Activated naive CD8-positive, alpha-beta T cell (primary cell): ENCODE data around the gene GDI1.

Experiments used
- H3K27ac Mint-ChIP-seq: one replicate; pipeline ENCODE4 v1.8.0; 2021; ENCODE audit warnings: mixed read lengths
- H3K27me3 Mint-ChIP-seq: one replicate; pipeline ENCODE4 v1.8.0; 2021; ENCODE audit warnings: mixed read lengths
- H3K36me3 Mint-ChIP-seq: one replicate; pipeline ENCODE4 v1.8.0; 2021; ENCODE audit warnings: mixed read lengths
- H3K4me1 Mint-ChIP-seq: one replicate; pipeline ENCODE4 v1.8.0; 2021; ENCODE audit warnings: low read depth, mixed read lengths
- H3K4me3 Mint-ChIP-seq: one replicate; pipeline ENCODE4 v1.8.0; 2021; ENCODE audit warnings: mild to moderate bottlenecking, mixed read lengths
- H3K9me3 Mint-ChIP-seq: one replicate; pipeline ENCODE4 v1.8.0; 2021; ENCODE audit warnings: low read depth, mixed read lengths

GDI1 gene

GRCh38 chrX:154426916-154427770 is 9.8 kb upstream of the GDI1 start:
- Mint-ChIP-seq H3K36me3 (no peaks in the 10 kb centered on the region), H3K27ac (no peak overlapping the region), H3K4me3 (no peak overlapping the region), H3K4me1 (peaks cover 22% of the 10 kb centered on the region), H3K9me3 (no peaks in the 10 kb centered on the region), H3K27me3 (no peaks in the 10 kb centered on the region)

DNA sequence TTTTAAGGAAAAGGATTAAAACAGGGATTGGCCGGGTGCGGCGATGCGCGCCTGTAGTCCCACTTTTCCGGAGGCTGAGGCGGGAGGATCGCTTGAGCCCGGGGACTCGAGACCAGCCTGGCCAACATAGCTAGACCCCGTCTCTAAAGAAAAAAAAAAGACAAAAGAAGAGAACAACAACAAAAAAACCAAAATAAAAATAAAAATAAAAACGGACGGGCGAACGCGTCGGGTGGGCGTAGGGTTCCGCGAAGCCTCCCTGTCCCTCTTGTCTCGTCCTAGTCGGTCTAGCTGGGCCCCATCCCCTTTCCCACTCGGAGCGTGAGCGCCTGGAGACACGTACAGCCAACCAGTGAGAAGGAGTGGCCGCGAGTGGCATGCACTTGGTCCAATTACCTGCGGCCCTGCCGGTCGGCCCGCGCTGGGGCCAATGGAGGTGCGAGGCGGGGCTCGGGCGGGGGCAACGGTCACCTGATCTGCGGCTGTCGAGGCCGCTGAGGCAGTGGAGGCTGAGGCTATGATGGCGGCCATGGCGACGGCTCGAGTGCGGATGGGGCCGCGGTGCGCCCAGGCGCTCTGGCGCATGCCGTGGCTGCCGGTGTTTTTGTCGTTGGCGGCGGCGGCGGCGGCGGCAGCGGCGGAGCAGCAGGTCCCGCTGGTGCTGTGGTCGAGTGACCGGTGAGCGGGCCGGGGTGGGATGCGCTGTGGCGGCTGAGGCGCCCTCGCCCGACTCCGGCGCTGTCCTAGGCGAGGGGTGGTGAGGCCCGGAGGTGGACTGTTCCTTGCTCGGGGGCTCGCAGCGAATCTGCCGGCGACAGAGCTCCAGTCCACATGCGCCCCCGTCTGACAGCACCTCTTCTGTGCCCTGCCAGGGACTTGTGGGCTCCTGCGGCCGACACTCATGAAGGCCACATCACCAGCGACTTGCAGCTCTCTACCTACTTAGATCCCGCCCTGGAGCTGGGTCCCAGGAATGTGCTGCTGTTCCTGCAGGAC is 8.5 kb upstream of the GDI1 start, which contains the start of gene ATP6AP1:
TSS of gene ATP6AP1 (plus strand) at position 502 of the 996 bp plus-strand sequence. CDS start at position 518, 16 bp downstream.
- no peaks in the 10 kb centered on the region for H3K27me3 Mint-ChIP-seq
- no peaks in the 10 kb centered on the region for H3K36me3 Mint-ChIP-seq
- H3K4me3 Mint-ChIP-seq: peak within 1 kb of the TSS; percentile 78
- H3K27ac Mint-ChIP-seq: peak within 1 kb of the TSS; percentile 75
- H3K9me3 Mint-ChIP-seq: no peaks in the 10 kb centered on the region
- peaks cover 22% of the 10 kb centered on the region for H3K4me1 Mint-ChIP-seq

DNA sequence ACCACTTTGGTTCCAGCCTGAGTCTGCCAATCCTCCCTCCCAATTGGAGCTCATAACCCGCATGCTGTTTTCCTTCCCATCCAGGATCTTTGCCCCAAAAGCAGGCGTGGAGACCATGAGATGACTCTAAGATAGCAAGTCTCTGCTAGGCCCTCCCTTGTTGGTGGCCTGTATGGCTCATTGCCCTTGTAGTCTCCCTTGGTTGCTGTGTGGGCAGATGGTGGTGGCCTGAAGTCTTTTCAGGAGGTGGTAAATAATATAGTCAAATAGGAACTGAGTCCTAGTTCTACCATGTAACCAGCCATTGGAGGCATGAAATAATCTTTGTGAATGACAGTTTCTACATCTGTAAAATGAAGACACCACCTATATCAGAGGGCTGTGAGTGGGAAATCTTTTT is 7.2 kb upstream of the GDI1 start:
- Mint-ChIP-seq H3K27me3 (no peaks in the 10 kb centered on the region), H3K4me3 (peak overlapping the region; percentile 78), H3K4me1 (peaks cover 20% of the 10 kb centered on the region), H3K9me3 (no peaks in the 10 kb centered on the region), H3K27ac (peak overlapping the region; percentile 75), H3K36me3 (no peaks in the 10 kb centered on the region)

DNA sequence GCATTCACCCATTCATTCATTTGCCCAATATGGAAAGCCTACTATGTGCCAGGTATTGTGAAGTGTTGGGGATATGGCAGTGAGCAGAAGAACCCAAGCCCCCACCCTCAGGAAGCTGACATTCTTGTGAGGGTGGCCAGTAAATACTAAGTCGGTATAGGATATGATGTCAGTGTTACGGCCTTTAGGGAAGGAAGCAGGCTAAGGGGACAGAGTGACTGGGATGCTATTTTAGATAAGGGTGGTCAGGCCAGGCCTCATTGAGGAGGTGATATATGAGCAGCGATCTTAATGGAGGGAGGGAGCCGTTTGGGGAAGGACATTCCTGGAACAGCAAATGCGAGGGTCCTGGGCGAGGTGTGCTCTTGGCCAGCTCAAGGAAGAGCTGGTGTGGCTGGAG is 6.5 kb upstream of the GDI1 start:
- Mint-ChIP-seq H3K9me3 (no peaks in the 10 kb centered on the region), H3K27me3 (no peaks in the 10 kb centered on the region), H3K4me3 (peak overlapping the region; percentile 42), H3K4me1 (peaks cover 20% of the 10 kb centered on the region), H3K36me3 (no peaks in the 10 kb centered on the region), H3K27ac (peak overlapping the region; percentile 29)

DNA sequence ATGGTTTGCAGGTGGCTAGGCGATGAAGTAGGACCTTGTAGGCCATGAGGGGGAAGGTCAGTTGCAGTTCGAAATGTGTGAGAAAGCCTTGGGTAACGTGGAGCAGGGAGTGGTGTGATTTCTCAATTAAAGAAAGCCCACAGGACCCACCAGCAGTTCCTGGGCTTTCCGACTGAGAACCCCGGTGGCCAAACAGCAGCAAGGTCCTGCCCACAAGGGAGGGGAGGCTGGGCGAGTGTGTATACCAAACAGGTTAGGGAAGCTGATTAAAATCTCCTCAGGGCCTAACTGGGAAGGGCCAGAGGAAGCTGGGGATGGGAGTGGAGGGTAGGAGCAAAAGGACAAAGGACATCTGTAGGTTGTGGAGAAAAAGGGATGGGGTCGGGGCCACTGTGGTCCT is 6.0 kb upstream of the GDI1 start:
- Mint-ChIP-seq H3K4me3 (peak overlapping the region; percentile 42), H3K27me3 (no peaks in the 10 kb centered on the region), H3K4me1 (peaks cover 21% of the 10 kb centered on the region), H3K9me3 (no peaks in the 10 kb centered on the region), H3K36me3 (no peaks in the 10 kb centered on the region), H3K27ac (peak overlapping the region; percentile 29)

DNA sequence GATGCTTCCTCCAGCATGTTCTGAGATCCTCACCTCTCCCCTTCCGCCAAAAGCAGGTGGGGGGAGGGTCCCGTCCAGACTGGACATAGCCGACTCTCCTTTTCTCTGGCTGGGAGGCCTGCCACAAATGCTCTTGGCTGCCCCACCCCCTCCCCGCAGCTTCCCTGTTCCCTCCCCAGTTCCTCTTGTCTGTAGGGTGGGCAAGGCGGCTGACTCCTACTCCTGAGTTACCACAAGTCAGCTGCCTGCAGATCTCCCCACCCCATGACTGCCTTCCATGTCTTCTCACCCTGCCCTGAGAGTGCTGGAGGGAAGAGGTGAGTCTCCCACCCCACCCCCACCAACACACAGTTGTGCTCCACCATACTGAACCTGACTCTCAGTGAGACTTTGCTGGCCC is 5.6 kb upstream of the GDI1 start:
- no peak overlapping the region for H3K27ac Mint-ChIP-seq
- H3K4me3 Mint-ChIP-seq: no peak overlapping the region
- H3K36me3 Mint-ChIP-seq: no peaks in the 10 kb centered on the region
- no peaks in the 10 kb centered on the region for H3K9me3 Mint-ChIP-seq
- H3K4me1 Mint-ChIP-seq: peaks cover 25% of the 10 kb centered on the region
- no peaks in the 10 kb centered on the region for H3K27me3 Mint-ChIP-seq

DNA sequence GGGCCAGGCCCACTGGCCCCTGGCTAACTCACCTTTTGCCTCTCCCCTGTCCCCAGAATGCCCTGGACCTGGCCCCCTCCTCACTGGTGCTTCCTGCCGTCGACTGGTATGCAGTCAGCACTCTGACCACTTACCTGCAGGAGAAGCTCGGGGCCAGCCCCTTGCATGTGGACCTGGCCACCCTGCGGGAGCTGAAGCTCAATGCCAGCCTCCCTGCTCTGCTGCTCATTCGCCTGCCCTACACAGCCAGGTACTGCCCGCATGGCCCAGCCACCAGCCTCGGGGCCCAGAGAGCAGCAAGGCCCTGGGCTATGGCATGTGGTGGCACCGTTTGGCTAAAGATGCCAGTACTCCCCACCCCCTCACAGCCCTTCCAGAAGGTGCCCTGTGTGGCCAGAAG is 4.7 kb upstream of the GDI1 start:
- Mint-ChIP-seq H3K4me1 (peaks cover 27% of the 10 kb centered on the region), H3K36me3 (no peaks in the 10 kb centered on the region), H3K9me3 (no peaks in the 10 kb centered on the region), H3K27ac (no peak overlapping the region), H3K27me3 (no peaks in the 10 kb centered on the region), H3K4me3 (no peak overlapping the region)

DNA sequence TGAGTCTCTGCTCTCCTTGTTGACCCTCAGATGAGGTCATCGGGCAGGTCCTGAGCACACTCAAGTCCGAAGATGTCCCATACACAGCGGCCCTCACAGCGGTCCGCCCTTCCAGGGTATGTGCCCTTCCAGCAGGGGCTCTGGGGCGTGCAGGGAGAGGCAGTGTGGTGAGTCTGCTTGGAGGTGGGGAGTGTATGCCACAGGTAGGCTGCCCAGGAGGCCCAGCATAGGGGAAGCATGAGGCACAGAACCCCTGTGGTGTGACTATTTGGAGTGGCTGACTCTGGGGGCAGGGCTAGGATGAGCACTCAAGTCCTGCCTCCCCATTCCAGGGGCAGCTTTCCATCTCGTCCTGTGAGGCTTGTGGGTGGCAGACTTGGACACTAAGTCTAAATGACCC is 3.3 kb upstream of the GDI1 start:
- Mint-ChIP-seq H3K36me3 (no peaks in the 10 kb centered on the region), H3K27ac (no peak overlapping the region), H3K4me3 (no peak overlapping the region), H3K27me3 (no peaks in the 10 kb centered on the region), H3K9me3 (no peaks in the 10 kb centered on the region), H3K4me1 (peaks cover 26% of the 10 kb centered on the region)

GRCh38 chrX:154434394-154435168 is 2.4 kb upstream of the GDI1 start:
- no peaks in the 10 kb centered on the region for H3K36me3 Mint-ChIP-seq
- no peak overlapping the region for H3K27ac Mint-ChIP-seq
- H3K9me3 Mint-ChIP-seq: no peaks in the 10 kb centered on the region
- H3K4me3 Mint-ChIP-seq: no peak overlapping the region
- no peaks in the 10 kb centered on the region for H3K27me3 Mint-ChIP-seq
- peaks cover 24% of the 10 kb centered on the region for H3K4me1 Mint-ChIP-seq

DNA sequence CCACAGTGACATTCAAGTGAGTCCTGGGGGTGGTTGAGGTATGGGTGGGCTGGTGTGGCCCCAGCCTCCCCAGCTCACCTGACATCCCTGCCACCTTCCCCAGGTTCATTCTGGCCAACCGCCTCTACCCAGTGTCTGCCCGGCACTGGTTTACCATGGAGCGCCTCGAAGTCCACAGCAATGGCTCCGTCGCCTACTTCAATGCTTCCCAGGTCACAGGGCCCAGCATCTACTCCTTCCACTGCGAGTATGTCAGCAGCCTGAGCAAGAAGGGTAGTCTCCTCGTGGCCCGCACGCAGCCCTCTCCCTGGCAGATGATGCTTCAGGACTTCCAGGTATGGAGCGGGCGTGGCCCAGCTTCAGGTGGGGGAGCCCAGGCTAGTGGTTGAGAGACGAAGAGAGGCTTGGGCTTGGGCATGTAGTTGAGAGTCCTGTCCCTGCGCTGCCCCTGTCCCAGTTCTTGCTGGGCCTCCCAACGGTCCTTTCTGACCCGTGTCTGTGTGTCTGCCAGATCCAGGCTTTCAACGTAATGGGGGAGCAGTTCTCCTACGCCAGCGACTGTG is 1.7 kb upstream of the GDI1 start:
- Mint-ChIP-seq H3K27ac (no peak overlapping the region), H3K27me3 (no peaks in the 10 kb centered on the region), H3K4me3 (no peak overlapping the region), H3K9me3 (no peaks in the 10 kb centered on the region), H3K36me3 (no peaks in the 10 kb centered on the region), H3K4me1 (peaks cover 21% of the 10 kb centered on the region)

GRCh38 chrX:154436374-154436982 is 476 bp upstream of the GDI1 start:
- Mint-ChIP-seq H3K27ac (peak overlapping the region; percentile 91), H3K36me3 (no peaks in the 10 kb centered on the region), H3K4me3 (peak overlapping the region; percentile 86), H3K4me1 (peaks cover 21% of the 10 kb centered on the region), H3K9me3 (no peaks in the 10 kb centered on the region), H3K27me3 (no peaks in the 10 kb centered on the region)

DNA sequence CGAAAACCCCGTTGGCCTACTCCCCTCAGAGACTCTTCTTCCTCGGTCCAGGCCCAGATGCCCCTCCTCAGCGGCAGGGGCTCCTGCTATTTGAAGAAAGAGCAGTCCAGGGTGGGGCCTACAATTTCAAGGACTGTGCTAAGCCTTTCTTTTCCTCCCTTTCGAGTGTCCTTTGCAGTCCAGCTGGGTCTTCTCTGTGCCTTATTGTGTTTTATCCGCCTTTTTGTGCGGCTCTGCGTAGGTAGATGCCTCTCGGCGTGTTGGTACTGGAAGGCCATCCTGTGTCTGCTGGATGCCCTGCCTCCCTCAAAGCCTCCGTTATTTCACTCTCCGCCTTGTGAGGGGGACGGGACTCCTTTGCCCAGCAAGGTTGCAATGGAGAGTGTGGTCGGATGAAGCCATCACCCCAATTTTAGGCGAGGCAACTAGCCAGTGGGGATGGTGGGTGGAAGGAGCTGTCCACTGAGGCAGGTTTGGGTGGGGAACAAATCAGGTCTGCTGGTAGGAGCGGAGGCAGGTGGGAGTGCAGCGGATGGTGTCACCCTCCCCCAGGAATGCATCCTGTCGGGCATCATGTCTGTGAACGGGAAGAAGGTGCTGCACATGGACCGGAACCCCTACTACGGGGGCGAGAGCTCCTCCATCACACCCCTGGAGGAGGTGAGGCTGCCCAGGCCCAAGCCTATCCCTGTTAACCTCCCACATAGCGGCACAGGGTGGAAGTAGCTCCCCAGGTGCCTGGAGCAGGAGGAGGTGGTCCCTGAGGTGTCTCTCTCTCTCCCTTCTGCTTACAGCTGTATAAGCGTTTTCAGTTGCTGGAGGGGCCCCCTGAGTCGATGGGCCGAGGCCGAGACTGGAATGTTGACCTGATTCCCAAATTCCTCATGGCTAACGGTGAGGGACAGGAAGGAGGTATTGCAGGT is 1.3 kb downstream of the GDI1 start:
- Mint-ChIP-seq H3K4me3 (peak overlapping the region; percentile 85), H3K4me1 (peaks cover 26% of the 10 kb centered on the region), H3K9me3 (no peaks in the 10 kb centered on the region), H3K36me3 (no peaks in the 10 kb centered on the region), H3K27me3 (no peaks in the 10 kb centered on the region), H3K27ac (peak overlapping the region; percentile 75)

DNA sequence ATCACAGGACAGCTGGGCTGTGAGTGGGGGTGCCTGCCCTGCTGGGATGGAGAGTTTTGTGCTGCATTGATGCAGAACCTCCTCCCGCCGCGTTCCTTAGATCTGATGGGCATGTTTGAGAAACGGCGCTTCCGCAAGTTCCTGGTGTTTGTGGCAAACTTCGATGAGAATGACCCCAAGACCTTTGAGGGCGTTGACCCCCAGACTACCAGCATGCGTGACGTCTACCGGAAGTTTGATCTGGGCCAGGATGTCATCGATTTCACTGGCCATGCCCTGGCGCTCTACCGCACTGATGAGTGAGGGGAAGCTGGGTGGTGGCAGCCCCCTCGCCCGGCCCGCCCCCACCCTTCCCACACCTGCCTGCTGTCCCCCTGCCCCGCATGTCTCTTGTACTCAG is 2.9 kb downstream of the GDI1 start:
- Mint-ChIP-seq H3K9me3 (no peaks in the 10 kb centered on the region), H3K27me3 (no peaks in the 10 kb centered on the region), H3K4me1 (peaks cover 29% of the 10 kb centered on the region), H3K27ac (no peak overlapping the region), H3K36me3 (no peaks in the 10 kb centered on the region), H3K4me3 (no peak overlapping the region)
